D721Med (cell line): ENCODE data around the gene PHACTR3.

Experiments used
- DNase-seq: peaks from one replicate; pipeline ENCODE4 v3.0.0; 2011; ENCODE audit warnings: low spot score; ENCODE audit not compliant: insufficient read length
- FAIRE-seq: peaks from 2 replicates; lab custom pipeline; 2011; peaks lifted over from hg19 to GRCh38; lab: Jason Lieb, UNC
- TF ChIP-seq, protein P1 (sequence below): IDR thresholded peaks from 2 replicates; pipeline ENCODE4 v1.5.1; 2012; ENCODE audit warnings: mild to moderate bottlenecking, control low read depth; ENCODE audit not compliant: insufficient read depth; ENCODE audit errors: missing control alignments

Gene PHACTR3

DNA sequence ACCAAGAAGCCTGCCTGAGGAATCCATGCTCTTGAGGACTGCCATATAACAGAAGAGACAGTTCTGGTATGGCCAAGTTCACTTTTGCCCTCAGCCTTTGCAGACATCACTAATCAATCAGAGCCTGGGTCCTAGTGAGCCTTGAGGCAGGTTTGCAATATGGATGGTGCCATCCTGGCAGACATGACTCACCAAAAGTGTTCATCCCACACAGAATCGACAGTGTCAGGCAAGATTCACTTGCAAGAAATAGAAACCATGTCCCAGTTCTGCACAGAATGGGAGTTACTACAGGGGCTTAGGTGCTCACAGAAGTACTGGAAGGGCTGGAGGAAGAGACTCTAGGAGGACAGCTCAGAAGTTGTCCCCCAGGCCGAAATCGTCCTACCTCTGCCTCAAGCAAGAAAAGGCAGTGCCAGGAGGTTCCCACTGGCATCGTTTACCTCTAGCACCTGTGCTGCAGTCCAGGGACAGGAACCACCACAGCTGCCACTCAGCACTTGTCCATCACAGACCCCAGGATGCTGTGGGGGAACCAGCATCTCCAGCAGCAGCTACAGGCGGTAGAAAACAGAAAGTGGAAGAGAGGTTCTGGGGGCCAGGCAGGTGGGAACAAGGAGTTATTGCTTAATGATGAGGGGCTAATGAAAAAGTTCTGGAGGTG is 42.6 kb upstream of the PHACTR3 start:
- TF ChIP-seq, protein P1, sequence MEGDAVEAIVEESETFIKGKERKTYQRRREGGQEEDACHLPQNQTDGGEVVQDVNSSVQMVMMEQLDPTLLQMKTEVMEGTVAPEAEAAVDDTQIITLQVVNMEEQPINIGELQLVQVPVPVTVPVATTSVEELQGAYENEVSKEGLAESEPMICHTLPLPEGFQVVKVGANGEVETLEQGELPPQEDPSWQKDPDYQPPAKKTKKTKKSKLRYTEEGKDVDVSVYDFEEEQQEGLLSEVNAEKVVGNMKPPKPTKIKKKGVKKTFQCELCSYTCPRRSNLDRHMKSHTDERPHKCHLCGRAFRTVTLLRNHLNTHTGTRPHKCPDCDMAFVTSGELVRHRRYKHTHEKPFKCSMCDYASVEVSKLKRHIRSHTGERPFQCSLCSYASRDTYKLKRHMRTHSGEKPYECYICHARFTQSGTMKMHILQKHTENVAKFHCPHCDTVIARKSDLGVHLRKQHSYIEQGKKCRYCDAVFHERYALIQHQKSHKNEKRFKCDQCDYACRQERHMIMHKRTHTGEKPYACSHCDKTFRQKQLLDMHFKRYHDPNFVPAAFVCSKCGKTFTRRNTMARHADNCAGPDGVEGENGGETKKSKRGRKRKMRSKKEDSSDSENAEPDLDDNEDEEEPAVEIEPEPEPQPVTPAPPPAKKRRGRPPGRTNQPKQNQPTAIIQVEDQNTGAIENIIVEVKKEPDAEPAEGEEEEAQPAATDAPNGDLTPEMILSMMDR = no peak
- no peak for DNase-seq
- no peak for FAIRE-seq

DNA sequence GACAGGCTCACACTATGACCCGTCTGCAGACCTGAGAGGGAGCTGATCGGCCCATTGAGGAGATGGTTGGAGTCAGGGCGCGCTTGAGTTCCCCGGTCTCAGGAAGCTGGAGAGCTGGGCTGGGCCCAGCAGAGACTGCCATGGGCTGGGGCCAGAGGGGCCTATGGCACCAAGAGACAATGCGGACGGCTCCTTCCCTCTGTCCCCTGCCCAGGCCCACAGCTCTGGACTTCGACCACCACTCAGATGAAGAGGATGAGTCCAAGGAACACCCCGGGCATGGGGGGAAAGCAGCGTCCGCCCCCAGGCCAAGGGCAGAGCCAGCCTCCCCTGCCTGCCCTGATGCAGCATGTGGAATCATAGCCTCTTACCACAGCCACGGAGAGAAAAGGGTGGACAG is 40.2 kb upstream of the PHACTR3 start:
- no peak for DNase-seq
- FAIRE-seq = no peak
- TF ChIP-seq, protein P1 = no peak

DNA sequence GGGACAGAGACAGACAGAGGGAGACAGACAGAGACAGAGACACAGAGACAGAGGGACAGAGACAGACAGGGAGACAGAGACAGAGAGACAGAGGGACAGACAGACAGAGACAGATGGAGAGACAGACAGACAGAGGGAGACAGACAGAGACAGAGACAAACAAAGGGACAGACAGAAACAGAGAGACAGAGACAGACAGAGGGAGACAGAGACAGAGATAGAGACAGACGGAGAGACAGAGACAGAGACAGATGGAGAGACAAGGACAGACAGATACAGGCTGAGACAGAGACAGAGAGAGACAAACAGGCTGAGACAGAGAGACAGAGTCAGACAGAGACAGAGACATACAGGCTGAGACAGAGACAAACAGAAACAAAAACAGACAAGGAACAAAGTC is 39.4 kb upstream of the PHACTR3 start:
- TF ChIP-seq, protein P1 = no peak
- FAIRE-seq (no peak), DNase-seq (no peak)

DNA sequence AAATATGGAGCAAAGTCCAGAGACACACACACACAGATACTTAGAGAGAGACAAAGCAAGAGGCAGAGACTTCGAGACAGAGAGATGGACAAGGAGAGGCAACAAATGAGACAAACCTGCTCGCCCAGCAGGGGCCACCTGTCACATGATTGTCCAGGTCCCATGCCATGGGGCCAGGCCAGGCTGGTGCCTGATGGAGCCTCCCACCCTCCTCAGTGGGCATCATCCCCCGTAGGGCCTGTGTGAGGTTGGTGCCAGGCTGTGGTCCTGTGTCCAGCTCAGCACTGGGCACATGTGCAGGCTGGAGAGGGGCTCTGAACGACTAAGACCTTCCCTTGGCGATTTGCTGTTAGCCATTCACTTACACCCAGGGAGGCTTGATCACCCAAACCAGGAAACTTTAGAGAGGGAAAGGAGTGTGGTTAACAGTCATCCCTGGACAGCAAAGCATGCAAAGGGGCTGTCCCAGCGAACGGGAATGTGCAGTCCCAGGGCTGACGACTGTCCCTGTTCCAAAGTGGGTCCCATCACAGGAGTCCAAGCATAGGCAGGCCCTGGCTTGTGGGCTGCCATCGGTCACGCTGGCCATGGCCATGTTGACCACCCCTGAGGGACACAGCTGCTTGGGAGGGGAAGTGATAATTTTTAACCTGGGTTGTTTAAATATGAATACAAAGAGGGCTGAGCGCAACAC is 38.4 kb upstream of the PHACTR3 start:
- FAIRE-seq (no peak), DNase-seq (no peak)
- TF ChIP-seq, protein P1 = no peak

DNA sequence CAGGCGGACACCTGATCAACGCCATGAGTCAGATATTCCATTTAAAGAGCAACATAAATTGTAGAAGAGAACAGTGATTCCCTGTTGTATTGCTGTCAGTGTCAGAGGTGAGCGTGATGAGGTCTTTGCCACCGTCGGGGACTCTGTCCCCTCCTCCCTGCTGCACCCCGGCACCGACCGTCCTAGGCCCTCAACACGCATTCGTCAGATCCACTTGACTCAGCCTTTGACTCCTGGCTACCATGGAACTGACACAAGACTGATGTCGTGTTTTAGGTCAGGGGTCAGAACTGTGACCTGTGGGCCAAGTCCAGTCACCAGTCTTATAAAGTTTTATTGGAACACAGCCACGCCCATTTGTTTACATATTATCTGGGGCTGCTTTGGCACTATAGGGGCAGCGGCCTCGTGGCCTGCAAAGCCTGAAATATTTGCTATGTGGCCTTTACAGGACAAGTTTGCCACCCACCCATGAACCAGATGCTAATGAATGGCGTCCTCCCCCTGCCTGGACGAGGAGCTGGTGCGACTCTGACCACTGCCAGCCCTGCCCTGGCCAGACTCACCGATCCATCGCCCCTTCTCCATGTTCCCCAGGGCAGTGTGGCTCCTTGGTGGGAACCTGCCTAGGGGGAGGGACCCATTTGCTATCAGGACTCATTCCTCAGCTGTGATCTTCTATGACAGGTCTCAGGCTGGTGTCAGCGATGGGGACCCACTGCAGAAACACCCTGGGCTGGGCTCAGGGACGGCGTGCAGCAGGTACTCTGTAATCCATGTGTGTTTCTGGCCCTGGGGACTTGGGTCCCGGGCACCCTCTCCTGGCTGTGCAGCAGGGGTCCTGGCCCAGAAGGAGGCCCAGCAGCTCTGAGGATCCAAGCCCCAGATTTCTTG is 37.5 kb upstream of the PHACTR3 start:
- TF ChIP-seq, protein P1 = no peak
- FAIRE-seq = no peak

DNA sequence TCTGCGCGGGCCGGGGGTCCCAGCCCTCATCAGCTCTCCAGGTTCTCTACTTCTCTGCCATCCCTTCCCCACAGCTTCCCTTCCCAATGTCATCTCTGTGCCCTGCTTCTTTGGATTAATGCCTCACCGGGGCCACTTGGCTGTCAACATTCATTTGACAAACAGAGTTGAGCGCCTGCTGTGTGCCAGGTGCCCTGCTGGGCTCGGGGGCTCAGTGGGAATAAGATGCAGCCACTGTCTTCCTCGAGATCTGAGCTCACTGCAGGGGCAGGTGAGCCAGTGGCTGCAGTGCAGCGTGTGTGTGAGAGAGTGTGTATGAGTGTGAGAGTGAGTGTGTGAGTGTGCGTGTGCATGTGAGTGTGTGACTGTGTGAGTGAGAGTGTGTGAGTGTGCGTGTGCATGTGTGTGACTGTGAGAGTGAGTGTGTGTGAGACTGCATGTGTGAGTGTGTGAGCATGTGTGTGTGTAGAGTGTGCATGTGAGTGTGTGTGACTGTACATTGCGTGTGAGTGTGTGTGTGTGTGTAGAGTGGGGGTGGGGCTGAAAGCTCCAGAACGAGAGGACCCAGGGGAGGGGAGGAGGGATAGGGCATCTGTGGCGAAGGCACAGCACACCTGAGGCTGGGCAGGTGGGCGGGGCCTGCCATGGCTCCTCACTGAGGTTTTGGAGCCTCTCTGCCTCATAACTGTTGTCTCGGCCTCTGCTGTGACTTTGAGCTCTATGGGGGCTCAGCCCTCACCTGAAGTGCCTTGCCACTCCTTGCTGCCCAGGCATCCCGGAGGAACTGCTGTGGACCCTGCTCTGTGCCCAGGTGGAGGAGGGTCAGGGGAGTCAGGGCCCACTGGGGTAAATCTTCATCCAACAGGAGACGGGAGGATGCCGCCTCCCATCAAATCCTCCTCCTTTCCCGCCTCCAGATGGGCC is 36.5 kb upstream of the PHACTR3 start:
- FAIRE-seq (no peak), DNase-seq (no peak)
- TF ChIP-seq, protein P1 = no peak

More for the DNA sequence above, 37.5 kb upstream of the PHACTR3 start:
- no peak for DNase-seq
